Fibroblast of the aortic adventitia (primary cell): ENCODE data around the gene COL16A1. TPM values are rescaled to one million over a fixed set of nuclear protein-coding genes. Genes with fewer than 3 reads are reported as not detected.

Source experiments
- DNase-seq: peaks from one replicate; pipeline ENCODE4 v3.0.0-alpha.2; 2010; ENCODE audit warnings: low read depth
- H3K4me3 ChIP-seq: 2 replicates; pipeline ENCODE4 v1.5.1; 2011; ENCODE audit warnings: low read depth, mild to moderate bottlenecking, control low read depth, low read length, moderate library complexity
- total RNA-seq: library from RNA; depleted of rRNA; stranded (reverse); fragments of >200 nt; gene quantifications from 2 replicates; pipeline ENCODE4 v1.2.3, GENCODE V29; 2012; ENCODE audit warnings: low replicate concordance
- TF ChIP-seq, protein P1 (sequence below): IDR thresholded peaks from 2 replicates; pipeline ENCODE4 v1.5.1; 2011; ENCODE audit warnings: mild to moderate bottlenecking, low read length, control low read depth, inconsistent platforms; ENCODE audit not compliant: insufficient read depth

Gene COL16A1
- total RNA-seq, 1 donor: 133 TPM

DNA sequence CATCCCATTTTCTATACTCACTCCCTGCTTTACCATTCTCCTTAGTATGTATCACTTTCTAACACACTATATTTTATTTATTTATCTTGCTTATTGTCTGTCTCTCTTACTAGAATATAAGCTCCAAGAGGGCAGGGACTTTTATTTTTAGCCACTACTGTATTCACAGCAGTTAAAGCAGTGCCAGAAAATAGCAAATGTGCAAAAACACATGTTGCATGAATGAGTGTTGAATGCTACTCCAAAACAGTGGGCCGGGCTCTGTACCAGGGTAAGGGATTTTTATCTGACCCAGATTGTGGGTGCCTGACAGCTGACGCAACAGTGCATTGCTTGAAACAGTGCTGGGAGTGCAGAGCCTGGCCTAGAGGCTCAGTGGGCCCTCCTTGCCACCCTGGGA lies 24.7 kb downstream of the COL16A1 start:
- H3K4me3 ChIP-seq: no peak overlapping the region
- TF ChIP-seq, protein P1, sequence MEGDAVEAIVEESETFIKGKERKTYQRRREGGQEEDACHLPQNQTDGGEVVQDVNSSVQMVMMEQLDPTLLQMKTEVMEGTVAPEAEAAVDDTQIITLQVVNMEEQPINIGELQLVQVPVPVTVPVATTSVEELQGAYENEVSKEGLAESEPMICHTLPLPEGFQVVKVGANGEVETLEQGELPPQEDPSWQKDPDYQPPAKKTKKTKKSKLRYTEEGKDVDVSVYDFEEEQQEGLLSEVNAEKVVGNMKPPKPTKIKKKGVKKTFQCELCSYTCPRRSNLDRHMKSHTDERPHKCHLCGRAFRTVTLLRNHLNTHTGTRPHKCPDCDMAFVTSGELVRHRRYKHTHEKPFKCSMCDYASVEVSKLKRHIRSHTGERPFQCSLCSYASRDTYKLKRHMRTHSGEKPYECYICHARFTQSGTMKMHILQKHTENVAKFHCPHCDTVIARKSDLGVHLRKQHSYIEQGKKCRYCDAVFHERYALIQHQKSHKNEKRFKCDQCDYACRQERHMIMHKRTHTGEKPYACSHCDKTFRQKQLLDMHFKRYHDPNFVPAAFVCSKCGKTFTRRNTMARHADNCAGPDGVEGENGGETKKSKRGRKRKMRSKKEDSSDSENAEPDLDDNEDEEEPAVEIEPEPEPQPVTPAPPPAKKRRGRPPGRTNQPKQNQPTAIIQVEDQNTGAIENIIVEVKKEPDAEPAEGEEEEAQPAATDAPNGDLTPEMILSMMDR: no peak
- no peak for DNase-seq

DNA sequence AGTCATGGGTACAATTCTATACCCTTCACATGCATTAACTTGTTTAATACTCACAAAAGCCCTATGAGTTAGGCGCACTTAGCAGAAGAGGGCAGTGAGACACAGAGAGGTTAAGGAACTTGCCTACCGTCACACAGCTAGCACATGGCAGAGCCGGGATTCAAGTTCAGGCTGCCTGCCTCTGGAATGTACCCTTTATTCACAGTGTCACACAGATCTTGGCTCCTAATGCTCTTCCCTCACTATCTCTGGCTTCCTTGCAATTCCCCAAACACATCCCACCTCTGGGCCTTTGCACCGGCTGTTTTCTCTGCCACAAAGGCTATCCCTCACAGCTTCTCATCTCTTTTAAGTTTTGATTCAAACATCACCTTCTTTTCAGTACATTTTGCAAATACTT lies 25.1 kb downstream of the COL16A1 start:
- DNase-seq: no peak
- TF ChIP-seq, protein P1: no peak
- no peak overlapping the region for H3K4me3 ChIP-seq

DNA sequence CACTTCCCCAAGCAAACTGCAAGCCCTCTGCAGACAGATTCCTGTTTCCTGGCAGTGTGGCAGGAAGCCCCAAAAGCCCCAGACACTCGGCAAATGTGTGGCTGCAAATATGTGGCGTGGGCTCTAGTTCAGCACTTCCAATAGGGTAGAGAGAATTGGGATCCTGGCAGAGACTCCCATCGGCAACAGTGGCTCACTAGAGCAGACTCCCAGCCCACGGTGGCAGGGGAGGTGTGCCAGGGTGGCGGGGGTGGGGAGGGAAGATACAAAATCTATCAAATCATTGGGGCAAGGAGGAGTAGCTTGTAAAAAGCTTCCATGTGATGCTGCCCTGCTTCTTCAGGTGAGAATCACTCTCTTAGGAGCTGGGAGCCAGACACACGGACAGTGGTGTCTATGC lies 25.9 kb downstream of the COL16A1 start:
- H3K4me3 ChIP-seq: no peak overlapping the region
- TF ChIP-seq, protein P1: no peak
- DNase-seq: no peak

DNA sequence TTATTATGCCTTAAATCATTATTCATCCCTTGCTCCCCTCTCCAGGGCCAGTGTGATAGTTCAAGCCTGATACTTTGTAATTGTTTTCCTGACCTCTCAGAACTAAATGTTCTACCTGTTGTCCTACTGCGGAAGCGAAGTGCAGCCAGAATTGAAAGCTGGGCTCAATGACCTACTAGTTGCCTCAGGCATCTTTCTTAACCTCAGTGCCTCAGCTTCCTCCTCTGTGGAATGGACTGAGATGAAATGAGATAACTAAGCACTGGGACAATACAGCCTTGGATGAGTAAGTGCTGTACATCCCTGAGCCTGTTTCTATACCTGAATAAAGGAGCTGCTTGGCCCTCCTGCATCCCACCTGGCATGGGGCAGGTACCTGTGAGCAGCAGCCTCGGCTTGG lies 26.4 kb downstream of the COL16A1 start:
- TF ChIP-seq, protein P1: no peak
- DNase-seq: no peak
- H3K4me3 ChIP-seq: no peak overlapping the region

DNA sequence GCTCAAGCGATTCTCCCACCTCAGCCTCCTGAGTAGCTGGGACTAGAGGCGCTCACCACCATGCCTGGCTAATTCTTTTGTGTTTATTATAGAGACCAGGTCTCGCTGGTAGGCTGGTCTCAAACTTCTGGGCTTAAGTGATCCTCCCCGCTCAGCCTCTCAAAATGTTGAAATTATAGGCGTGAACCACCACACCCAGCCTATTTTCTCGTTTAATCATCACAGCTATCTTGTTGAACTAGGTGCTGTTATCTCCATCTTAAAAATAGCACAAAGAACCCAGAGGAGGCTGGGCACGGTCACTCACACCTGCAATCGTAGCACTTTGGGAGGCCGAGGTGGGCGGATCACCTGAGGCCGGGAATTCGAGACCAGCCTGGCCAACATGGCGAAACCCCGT lies 28.1 kb downstream of the COL16A1 start:
- no peak overlapping the region for H3K4me3 ChIP-seq
- no peak for DNase-seq
- TF ChIP-seq, protein P1: no peak

DNA sequence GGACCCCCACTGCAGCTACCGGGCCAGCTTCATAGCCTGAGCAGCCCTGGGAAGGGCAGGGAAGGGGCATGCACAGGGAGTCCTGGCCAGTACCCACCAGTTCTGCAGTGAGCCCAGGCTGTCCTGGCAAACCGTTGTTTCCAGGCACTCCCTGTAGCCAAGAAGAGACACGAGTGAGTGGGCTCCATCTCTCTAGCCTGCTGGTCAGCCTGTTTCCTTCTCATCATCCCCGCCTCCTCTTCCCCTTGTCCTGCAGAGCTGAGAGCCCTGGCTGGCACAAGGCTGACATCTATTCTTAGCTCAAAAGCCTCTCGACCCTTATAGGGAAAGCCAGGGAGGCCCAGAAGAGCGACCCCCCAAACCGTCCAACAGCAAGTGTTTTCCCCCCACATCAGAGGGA lies 28.7 kb downstream of the COL16A1 start:
- no peak for DNase-seq
- TF ChIP-seq, protein P1: no peak
- H3K4me3 ChIP-seq: no peak overlapping the region

DNA sequence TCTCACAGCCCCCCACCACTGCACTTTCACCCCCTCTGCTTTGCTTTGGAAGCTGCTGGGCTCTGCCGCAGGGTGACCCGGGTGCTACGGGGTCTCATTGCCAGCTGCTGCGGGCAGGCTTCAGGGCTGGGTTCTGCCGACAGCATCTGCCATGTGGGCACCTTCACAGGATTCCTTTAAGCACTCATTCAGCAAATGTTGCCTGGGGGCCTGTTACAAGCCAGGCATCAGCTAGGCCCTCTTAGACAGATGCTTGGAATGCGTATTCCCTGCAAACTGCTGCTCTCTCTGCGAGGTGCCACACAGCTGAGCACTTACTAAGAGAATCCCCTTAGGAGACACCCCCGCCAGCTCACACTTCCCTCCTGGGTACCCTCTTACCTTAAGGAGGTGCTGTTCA lies 29.2 kb downstream of the COL16A1 start:
- DNase-seq: no peak
- TF ChIP-seq, protein P1: no peak
- H3K4me3 ChIP-seq: no peak overlapping the region
